Stimulated activated CD4-positive, alpha-beta T cell treated with anti-CD3 and anti-CD28 coated beads, Interleukin-4, amount 100 ng/mL, for 4 hours (primary cell): ENCODE results near the gene FSIP1.

ENCODE experiments used
- DNase-seq, 2 experiments: peaks; one replicate each; pipeline ENCODE4 v3.0.0-alpha.2; 2020

FSIP1 gene

DNA sequence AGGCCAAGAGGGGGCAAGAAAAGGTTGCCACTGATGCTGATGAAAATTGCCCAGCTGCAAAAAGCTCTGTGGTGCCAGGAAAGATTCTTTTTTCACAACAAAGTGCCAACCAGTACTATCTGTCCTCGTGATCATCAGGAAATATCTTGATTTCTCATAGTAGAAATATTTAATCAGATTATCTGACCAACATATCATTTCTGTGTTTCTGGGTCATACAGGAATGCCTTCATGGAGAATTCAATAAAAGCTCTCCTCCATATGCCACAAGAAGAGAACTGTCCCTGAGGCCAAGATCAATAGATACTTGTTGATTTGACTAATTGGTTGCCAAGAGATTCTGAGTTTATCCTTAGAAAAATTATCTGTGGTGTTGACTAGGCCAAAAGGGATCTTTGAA is 63.5 kb downstream of the FSIP1 start:
- DNase-seq, result no peak

DNA sequence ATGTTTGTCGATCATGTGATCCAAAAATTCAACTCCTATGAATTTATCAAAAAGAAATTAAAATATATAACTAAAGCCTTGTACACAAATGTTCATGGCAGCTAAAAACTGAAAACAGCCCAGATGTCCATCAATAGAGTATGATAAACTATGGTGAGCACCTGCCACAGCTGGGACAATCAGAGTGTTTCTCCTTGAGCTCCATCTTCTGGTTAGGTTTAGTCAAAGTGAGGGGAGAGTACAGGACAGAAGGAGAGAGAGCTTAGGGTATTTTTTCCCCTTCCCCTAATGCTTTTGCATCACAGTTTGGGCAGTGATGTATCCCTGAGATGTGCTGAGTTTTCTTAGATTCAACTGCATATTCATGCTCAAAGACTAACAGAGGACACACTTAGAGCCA is 65.5 kb downstream of the FSIP1 start:
- no peak for DNase-seq

DNA sequence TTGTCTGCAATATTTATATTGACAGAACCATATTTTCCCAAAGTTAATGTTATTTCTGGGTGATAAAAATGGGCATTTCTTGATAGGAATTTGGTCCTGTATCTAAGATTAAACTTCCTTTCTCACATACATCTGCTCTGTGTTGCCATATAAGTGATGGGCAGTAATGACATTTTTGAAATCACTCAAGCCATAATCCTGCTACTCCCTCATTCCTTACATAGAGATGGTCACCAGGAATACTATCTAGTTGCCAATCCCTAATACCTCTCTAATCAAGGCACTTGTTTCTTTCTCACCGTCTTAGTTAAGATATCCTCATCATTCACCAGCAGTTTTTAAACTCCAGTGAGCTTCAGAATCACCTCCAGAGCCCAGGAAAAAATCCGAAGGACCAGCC is 68.4 kb downstream of the FSIP1 start:
- no peak for DNase-seq

DNA sequence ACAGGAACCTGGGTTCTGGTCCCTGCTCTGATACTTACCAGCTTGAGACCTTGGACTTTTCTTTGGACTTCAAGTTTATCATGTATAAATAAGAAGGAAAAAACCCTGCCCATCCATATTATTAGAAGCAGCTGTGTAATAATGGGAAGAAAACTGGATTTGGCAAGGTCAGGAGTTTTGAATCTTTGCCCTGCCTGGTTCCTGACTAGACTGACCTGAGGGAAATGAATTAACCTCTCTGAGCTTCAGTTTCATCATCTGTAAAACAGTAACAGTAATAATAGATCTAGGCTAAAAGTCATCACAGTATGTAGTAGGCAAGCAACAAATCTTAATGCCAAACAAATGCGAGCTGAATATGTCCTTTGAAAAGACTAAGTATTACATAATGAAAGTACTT is 68.8 kb downstream of the FSIP1 start:
- DNase-seq, result no peak

DNA sequence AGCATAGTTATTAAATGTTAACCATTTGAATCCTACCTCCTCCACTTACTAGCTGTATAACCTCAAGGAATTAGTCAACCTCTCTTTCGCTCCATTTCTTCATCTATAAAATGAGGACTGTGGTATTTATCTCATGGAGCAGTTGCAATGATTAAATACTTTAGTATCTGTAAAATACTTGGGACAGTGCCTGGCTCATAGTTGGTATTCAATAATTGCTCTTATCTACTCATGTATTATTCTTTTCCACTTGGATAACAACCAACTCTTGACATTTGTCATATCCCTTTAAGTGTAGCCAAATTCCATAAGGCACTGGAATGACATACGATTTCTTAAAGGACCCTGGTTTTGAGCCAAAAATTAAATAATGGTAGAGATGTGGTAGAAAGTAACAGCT is 72.0 kb downstream of the FSIP1 start:
- DNase-seq, result no peak

DNA sequence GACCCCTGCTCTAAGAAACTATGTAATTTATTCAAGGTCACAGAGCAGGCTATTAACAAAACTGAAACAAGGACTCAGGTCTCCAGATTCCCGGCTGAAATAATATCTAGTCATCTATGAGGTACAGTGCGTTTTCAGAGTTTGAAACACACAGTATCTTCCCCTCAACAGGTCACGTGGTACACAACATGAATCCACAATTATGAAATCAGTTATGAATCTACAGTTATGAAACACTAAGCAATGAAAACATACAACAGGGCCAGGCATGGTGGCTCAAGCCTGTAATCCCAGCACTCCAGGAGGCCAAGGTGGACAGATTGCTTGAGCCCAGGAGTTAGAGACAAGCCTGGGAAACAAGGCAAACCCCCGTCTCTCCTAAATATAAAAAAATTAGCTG is 72.7 kb downstream of the FSIP1 start:
- DNase-seq, result no peak

DNA sequence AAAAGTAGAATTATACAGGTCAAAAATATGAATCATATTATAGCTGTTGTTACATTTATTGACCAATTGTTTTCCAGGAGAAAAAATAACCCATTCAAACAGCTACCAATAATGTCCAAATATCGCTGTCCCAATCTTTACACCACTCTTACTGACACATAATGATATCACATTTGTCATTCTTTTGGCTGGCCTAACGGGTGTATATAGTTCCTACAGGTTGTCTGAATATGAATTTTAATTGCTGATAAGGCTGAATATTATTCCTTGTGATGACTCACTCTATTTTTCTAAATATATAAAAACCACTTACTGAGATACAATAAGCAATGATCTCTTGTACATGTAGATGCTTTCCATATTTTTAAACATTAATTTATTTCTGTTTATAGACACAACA is 76.4 kb downstream of the FSIP1 start:
- no peak for DNase-seq

DNA sequence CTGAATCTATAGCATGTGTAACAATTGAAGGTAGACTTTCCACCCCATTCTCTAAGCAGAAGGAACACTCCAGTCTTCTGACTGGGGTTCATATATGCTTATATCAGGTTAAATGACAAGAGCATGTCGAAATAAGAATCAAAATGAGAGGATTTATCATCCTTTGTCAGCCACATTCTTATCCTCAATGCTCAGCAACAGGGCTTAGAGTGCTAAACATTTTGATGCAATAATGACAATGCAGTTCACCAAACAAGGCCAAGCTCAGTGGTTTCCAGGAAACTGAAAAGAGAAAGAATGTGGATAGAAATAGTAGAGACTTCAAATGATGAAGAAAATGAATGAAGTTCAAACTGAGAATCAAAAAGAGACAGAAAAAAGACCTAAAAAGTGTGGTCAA is 78.0 kb downstream of the FSIP1 start:
- DNase-seq, result no peak

DNA sequence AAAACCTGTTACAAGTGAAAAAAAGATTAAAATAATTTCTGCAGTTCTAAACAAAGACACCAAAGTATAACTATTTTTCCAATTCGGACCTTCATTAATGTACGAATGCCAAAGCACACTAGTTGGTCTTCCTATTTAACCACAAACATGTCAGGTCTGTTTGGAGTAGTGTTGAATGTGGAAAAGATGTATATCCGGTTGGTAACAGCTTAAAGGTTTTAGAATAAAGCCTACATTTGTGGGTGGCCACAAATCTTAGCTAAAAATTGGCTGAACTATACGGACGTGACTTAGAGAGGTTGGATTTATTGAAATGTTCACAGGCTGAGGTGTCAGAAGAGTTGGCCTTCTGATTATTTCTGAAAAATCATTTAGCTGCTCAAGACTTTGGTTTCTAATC is 78.4 kb downstream of the FSIP1 start:
- no peak for DNase-seq

DNA sequence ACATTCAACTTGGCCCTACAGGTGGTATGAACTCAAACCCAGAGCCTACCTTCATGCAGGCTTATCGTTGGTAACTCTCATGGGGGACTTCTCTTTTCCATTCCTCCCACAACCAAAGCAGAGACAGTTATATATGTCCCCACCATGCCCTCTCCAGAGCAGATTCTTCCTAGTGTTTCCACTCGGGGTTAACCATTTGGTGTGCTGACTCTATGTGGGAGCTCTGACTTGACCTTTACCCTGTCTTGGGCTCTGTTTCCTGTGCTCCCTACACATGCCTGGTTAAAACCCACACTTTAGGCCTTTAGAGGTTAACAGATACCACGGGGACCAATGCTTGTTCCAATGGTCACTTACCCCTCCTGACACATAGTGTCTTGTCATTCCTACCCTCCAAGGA is 80.7 kb downstream of the FSIP1 start:
- DNase-seq, result no peak

DNA sequence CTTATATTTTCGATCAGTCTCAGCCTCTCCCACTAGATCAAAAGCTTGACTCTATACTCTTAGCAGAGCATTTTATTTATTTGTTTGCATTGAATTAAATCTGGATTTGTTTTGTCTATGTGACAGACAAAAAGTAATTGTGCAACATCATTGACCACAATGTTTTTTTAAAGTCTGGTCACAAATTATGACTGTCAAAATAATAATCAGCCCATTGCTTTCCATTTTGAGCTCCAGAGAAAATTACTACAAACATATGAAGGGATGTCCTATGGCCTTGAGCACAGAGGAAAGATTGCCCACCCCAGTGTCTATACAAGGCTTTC is 82.3 kb downstream of the FSIP1 start:
- no peak for DNase-seq

DNA sequence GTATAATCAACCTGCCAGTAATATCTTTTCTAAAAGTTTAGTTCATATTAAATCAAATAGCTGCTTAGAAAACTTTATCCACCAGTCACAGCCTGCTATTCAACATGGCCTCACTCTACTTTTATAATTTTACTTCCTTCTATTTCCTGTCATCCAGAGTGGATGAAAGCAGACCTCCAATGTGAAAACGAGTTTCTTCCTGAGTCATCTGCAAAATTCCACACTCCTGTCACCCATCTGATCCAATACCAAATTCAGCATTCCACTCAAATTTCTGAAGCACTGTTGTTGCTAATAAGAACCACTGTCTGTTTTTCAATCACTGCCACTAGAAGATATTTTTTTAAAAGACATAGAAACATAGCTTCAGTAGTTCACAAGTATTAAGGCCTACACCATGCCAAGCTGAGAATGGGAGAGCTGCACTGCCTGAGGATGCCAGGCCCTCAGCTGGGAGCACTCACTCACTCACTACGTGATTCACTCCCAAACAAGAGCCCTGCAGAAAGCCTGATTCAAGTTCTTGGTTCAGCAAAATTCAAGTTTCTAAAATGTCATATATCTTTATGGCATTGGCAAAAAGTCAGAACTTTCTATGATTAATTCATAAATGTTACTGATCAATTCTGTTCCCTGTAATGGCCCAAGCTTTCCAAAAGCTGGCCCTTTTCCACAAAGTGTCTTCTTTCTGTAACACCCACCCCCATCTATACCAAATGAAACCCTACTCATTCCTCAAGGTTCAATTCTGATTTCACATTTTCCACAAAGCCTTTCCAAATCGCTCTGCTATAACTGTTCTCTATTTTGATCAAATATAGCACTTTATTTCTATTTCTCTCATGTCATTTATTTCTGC is 82.9 kb downstream of the FSIP1 start:
- DNase-seq, result no peak

DNA sequence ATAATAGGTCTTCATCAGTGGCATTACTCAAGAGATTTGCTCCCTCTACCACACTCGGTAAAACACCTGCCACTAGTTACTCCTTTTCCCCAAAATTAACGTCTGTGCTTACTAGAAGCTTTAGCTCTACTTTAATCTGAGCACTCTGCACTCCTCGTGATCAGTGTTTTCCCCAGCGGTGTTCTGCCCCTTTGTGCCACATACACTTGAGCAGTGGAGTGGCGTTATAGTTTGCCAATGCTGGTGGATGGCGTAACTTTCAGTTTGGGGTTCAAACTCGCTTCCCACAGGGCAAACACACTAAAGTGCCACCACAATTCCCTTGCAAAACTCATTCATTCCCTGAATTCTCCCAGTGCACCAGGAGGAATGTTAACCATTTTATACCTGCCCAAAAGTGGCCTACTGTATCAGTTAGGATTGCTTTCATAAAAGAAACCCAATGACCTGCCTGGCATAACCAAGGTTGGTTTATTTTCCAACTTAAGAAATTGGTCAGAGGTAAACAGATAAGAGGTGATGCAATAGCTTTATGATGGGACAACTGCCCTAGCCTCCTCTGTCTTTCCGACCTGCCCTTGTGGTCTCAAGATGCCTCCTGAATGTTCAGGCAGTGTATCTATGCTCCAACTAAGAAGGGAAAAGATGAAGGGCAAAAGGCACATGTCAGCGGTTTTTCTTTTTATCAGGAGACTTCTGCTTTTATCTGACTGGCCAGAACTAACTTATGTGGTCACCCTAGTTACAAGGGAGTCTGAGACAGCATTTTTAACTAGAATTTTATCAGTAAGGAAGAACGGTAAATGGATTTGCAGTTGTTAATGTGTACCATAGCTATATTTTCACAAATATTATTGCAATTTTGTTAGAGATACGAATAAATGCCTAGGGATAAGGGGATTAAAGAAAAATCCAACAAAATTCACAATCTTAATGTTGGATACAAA is 83.9 kb downstream of the FSIP1 start:
- DNase-seq, result no peak

DNA sequence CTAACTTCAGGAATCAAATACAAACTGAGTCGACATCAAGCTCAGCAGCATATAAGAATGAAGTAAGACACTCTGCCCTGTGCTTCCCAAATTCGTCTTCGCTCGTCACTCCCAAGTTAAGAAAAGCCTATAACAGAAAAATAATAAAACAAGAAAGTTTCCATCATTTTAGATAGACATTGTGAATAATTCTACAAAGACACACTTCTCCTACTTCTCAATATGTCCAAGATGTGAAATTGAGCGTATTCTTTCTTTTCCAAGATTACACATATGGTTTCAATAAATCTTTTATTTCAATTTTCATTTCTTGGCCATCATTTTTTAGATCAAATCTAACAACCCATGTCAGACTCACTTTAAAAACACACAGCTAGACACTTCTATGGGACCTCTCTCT is 85.1 kb downstream of the FSIP1 start:
- no peak for DNase-seq

DNA sequence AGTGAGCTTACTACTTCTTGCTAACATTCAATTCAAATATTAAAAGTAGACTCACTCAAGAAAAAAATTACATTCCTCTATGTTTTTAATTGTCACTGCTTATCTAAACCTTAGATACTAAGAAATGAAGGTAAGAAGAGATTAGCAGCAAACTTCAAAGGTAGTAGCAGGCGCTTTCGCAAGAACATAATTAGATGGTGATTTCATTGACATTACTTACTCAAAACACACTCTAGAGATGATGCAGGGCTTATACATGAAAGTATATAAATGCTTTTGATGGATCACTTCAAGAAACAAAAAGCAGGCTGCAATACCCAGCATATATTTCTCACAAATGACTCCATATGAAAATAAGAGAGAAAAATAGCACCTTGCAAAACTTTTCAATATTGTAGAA is 86.8 kb downstream of the FSIP1 start:
- DNase-seq, result no peak

DNA sequence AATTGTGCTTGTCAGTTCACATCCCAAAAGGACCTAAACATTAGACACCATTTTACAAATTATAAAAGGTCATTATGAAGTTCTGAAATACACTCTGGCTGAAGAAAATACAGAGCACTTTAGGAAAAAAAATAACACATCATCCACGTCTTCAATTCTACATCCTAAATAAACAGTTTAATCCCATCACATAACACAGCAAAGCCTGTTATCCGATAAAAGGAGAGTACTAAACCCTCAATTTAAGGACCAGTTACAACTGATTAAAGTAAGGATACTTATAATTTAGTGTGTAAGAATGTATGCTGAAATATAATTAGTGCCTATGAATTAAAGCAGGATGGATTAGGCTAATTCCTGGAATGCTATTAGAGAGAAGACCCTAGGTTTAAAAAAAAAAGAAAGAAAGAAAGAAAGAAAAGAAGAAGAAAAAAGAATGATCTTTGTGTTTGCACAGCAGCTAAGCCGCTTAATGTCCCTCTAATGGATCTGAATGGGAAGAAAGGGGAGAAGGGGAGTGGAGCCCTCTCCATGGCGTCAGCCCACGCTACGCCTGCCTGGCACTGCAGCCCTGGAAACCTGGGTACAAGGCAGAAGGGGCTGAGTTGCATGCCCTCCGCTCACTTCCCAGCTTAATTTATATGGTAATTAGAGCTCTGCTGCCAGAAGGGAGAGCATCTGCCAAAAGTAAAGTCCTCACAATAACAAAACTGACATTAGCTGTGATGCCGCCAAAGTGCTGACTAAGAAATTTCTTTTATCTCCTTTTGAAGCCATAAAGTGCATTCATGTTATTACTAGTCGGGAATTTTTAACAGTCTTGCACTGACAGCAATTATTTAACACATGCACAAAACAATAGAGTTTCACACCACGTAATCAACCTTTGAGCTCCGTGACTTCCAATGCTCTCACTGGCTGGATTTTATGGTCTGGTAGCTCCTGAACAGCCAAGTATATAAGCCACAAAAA is 90.0 kb downstream of the FSIP1 start:
- DNase-seq, result no peak

DNA sequence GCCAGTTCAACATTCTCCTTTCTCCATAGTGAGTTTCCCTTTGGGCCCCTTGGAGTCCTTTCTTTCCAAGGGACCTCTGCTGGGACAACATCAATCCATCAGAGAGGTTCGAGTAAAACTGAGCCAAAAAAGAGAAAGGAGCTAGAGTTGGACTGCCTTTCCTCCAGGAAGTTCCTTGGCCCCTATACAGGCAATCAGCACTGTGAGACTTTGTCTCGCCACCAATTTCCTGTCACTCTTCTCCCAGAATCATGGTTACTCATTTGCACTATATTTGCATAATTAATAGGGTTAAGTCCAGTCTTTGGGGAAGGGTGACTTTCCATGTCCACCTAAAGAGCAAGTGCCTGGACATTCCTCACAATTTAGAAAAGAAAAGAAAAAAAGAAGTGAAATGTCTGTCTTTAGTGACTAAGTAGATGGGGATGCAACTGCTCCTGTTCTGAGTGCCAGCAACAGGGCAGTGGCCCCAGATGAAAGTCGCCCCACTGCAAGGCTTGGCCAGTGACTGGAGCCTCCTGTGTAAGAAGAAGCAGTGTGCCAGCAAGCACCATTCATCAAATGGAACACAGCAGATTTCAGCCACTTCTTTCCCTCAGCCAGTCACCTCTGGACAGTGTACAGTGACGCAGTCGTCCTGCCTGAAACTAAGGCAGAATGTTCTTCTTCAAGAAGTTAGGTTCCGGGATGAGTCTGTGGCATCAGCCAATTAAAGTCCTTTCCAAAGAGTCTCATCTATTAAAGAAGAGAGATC is 91.6 kb downstream of the FSIP1 start:
- DNase-seq, result no peak

DNA sequence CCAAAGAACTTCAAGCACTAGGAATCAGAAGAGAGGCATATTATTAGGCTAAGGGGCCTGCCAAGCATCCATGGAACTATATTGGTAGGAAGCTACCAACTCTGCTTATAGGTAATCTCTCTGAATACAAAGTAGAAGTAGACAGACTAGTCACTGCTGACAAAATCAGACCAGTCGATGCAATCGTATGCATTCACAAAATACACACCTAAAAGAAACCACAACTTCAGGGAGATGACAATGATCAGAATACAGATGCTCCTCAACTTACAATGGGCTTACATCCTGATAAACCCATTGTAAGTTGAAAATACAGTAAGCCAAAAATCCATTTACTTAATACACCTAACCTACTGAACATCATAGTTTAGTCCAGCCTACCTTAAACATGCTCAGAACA is 94.7 kb downstream of the FSIP1 start:
- DNase-seq, result no peak

DNA sequence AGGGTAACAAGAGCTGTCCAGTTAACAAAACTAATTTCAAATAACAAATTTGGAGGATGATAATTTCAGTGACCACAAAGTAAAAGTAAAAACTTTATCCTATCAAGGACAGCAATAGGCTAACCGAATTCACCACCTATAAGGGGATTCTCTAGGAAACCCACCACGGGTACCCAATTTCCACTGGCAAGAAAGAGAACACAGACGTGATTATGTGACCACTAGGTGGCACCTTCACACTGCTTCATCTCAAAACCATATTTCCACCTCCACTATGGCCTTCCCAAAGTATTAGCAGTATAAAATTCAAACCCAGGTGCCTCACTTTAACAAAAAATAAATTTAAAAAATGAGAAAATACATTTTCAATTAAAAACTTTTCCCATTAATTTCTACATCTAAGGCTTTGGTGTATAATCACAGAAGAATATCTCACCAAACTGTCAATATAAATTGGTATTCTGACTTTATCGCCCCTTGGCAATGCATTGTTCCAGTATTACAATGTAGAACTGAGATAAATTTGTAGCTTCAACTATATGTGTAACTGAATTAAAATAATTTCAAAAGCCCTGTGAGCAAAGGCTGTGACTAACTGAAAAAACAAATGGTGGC is 96.5 kb downstream of the FSIP1 start:
- peak in 1 of 2 experiments; percentile 3 for DNase-seq

DNA sequence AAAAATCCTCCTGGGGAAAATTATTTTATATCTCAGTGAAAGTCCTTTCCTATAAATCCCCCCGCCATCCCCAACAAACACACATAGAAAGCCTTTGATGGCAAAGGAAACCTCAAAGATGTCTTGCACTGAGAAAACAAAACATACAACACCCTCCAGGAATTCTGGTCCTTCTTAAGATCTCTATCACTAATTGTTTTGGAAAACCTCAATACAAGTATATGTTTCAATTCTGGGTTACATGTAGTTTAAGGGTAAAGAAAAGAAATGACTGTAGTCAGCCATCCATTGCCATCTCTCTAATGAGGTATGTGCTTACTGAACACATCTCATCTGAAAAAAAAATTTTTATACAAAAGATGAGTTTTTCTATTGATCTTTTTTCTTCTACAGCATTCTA is 97.3 kb downstream of the FSIP1 start:
- no peak for DNase-seq

DNA sequence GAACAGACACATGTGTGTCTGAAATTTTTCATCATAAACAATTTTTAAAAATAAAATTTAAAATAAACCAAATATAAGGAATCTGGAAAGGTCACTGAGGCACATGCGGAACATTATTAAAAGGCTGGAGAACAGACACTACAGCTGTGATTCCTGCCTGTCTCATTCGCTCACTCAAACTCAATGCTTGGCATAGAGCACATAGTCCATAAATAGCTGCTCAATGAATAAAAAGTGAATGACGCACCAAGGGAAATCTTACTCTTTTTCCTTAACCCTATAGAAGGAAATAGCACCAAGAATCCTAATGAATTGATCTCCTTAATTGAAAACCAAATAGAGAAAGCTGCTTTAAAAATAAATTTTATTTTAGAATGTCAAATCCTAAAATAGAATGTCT is 98.4 kb downstream of the FSIP1 start:
- no peak for DNase-seq

DNA sequence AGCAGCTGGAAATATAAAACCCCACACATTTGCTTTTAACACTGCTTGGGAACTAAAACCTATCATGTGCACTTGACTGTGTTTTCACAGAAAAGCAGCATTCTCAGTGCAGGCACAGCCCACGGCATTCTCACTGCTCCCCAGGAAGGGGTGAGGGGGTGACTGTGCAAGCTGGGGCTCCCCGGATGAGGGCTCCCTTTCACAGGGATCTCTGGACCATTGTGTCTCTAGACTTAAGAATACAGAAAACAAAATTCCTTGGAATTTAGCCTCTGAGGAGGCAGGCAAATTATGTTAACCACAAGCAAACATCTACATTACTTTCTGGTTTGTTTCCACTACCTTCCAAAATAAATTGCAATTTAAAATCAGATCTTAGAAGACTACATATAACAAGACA is 100.3 kb downstream of the FSIP1 start:
- DNase-seq, result no peak
